ENCODE measurements around the gene CRMP1.

DNA sequence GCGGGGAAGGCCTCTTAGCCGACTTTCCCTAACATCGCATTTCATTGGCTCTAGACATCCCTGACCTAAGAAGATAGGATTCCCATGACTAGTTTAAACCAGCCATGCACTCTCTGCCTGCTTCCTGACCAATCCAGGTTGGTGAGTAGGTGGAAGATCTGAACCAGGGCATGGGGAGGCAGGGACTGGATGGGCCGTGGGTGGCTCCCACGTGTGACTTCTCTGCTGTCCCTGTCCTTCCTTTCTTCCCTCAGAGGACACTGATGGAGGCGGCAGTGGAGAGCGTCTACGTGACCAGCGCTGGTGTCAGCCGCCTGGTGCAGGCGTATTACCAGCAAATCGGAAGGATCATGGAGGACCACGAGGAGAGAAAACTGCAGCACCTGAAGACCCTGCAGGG lies 91.2 kb downstream of the CRMP1 start:
- TF ChIP-seq, protein P1, sequence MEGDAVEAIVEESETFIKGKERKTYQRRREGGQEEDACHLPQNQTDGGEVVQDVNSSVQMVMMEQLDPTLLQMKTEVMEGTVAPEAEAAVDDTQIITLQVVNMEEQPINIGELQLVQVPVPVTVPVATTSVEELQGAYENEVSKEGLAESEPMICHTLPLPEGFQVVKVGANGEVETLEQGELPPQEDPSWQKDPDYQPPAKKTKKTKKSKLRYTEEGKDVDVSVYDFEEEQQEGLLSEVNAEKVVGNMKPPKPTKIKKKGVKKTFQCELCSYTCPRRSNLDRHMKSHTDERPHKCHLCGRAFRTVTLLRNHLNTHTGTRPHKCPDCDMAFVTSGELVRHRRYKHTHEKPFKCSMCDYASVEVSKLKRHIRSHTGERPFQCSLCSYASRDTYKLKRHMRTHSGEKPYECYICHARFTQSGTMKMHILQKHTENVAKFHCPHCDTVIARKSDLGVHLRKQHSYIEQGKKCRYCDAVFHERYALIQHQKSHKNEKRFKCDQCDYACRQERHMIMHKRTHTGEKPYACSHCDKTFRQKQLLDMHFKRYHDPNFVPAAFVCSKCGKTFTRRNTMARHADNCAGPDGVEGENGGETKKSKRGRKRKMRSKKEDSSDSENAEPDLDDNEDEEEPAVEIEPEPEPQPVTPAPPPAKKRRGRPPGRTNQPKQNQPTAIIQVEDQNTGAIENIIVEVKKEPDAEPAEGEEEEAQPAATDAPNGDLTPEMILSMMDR (IDR thresholded peaks at IDR 0.05) = no peak
- TF ChIP-seq POLR2AphosphoS5 (IDR thresholded peaks at IDR 0.05) (no peak), EP300 (IDR thresholded peaks at IDR 0.05) (no peak), POLR2A (IDR thresholded peaks at IDR 0.05) (no peak)
